DOHH2 (cell line): ENCODE data around the gene DNAJA3.

Experiments used
- CTCF ChIP-seq: fragments of 200-600 bp; sonication (generic); IDR thresholded peaks from one replicate; pipeline ENCODE4 v1.5.1; 2014; ENCODE audit warnings: antibody characterized with exemption, mild to moderate bottlenecking, low read depth, low read length; ENCODE audit not compliant: poor library complexity, severe bottlenecking
- EZH2phosphoT487 ChIP-seq: fragments of 200-600 bp; sonication (generic); IDR thresholded peaks from 2 replicates; pipeline ENCODE4 v1.6.1; 2017; ENCODE audit warnings: borderline replicate concordance, mild to moderate bottlenecking, antibody characterized with exemption, low read length, moderate library complexity, mixed read lengths

GRCh38 chr16:4474192-4474961, 48.7 kb downstream of the DNAJA3 start, which contains the start of gene NMRAL1:
- TF ChIP-seq CTCF, result no peak
- TF ChIP-seq EZH2phosphoT487, result no peak
